HUDEP-2 (cell line): ENCODE results near the gene TM9SF1.

ENCODE experiments used
- DNase-seq, 76 experiments: peaks; one replicate each; lab custom pipeline; 2025; ENCODE audit not compliant: unreplicated experiment in 76 of 76; lab: John Stamatoyannopoulos, UW

Gene TM9SF1

GRCh38 chr14:24198814-24199524 is 3.7 kb upstream of the TM9SF1 start:
- no peak for DNase-seq

GRCh38 chr14:24197056-24197450 is 1.8 kb upstream of the TM9SF1 start:
- DNase-seq, result no peak

- peak in 6 of 76 experiments; percentile 6 to 32 (median 12) for DNase-seq
Measured at GRCh38 chr14:24196071-24197055, 1.1 kb upstream of the TM9SF1 start.

- DNase-seq, result no peak
Measured at GRCh38 chr14:24194873-24195185, 412 bp downstream of the TM9SF1 start.

GRCh38 chr14:24194186-24194872 is 912 bp downstream of the TM9SF1 start:
- DNase-seq, result no peak

GRCh38 chr14:24192933-24193332 is 2.3 kb downstream of the TM9SF1 start:
- no peak for DNase-seq

GRCh38 chr14:24190416-24190815 is 4.8 kb downstream of the TM9SF1 start:
- DNase-seq, result no peak

- no peak for DNase-seq
Measured at GRCh38 chr14:24189460-24189859, 5.8 kb downstream of the TM9SF1 start.

GRCh38 chr14:24189059-24189375 is 6.2 kb downstream of the TM9SF1 start:
- DNase-seq, result no peak

- peak in 75 of 76 experiments; percentile 25 to 97 (median 92) for DNase-seq
Measured at GRCh38 chr14:24188251-24189058, 6.8 kb downstream of the TM9SF1 start, which contains the start of gene IPO4. Gene IPO4 (minus strand): TSS chr14:24188816. CDS start chr14:24188787, 29 bp downstream.

GRCh38 chr14:24187539-24187915 is 7.7 kb downstream of the TM9SF1 start:
- no peak for DNase-seq

GRCh38 chr14:24186831-24187538 is 8.3 kb downstream of the TM9SF1 start:
- DNase-seq, result no peak

GRCh38 chr14:24185741-24186140 is 9.5 kb downstream of the TM9SF1 start:
- DNase-seq, result no peak

- DNase-seq, result no peak
Measured at GRCh38 chr14:24185026-24185425, 10.2 kb downstream of the TM9SF1 start.

- no peak for DNase-seq
Measured at GRCh38 chr14:24184104-24184970, 10.9 kb downstream of the TM9SF1 start.

GRCh38 chr14:24183014-24183481 is 12.2 kb downstream of the TM9SF1 start:
- DNase-seq, result no peak

GRCh38 chr14:24182110-24182882 is 12.9 kb downstream of the TM9SF1 start:
- DNase-seq, result no peak
